HepG2 (cell line): ENCODE data around the gene ADCY5. TPM values are rescaled to one million over a fixed set of nuclear protein-coding genes. Genes with fewer than 3 reads are reported as not detected.

Experiments
- HOXA3 ChIP-seq: sonication (generic); formaldehyde crosslinking; IDR thresholded peaks from 2 replicates; pipeline ENCODE4 v1.5.0; 2020; ENCODE audit warnings: missing genetic modification reagents
- PHB2 ChIP-seq: fragments of 450-650 bp; IDR thresholded peaks from 2 replicates; pipeline ENCODE4 v1.6.1; 2018; ENCODE audit not compliant: partially characterized antibody
- SALL2 ChIP-seq: sonication (generic); formaldehyde crosslinking; IDR thresholded peaks from 2 replicates; pipeline ENCODE4 v1.8.1; 2023; ENCODE audit warnings: mild to moderate bottlenecking, missing genetic modification reagents, inconsistent platforms
- TRIM24 ChIP-seq: sonication (generic); formaldehyde crosslinking; IDR thresholded peaks from 2 replicates; pipeline ENCODE4 v1.8.0; 2022; ENCODE audit warnings: mild to moderate bottlenecking, missing genetic modification reagents
- ZNF407 ChIP-seq: sonication (generic); formaldehyde crosslinking; IDR thresholded peaks from one replicate; pipeline ENCODE4 v1.5.1; 2020; ENCODE audit warnings: mild to moderate bottlenecking, missing genetic modification reagents; ENCODE audit errors: not compliant biosample characterization
- ZSCAN29 ChIP-seq: sonication (generic); formaldehyde crosslinking; conservative IDR thresholded peaks from 2 replicates; pipeline ENCODE4 v1.4.0; 2020; ENCODE audit warnings: mild to moderate bottlenecking, missing genetic modification reagents
- polyA plus RNA-seq, 8 experiments: library from polyadenylated mRNA; depleted of rRNA in 3 of 8; stranded (reverse) in 7 of 8; unstranded in 1 of 8; fragments of >200 nt; fragmentation: Illumina TruSeq in 4 of 8; extraction: Trizol in 4 of 8; gene quantifications; 2 replicates each; pipeline versions ENCODE4 v1.2.1 to v1.2.3, GENCODE V29; 2011 to 2016; ENCODE audit warnings: low read depth in 4 of 8, missing spikeins in 1 of 8, mixed read lengths in 1 of 8; ENCODE audit not compliant: insufficient read depth in 1 of 8
- total RNA-seq, 5 experiments: library from RNA; depleted of rRNA; stranded (reverse); fragments of >200 nt; fragmentation: Illumina TruSeq; extraction: Trizol; gene quantifications; 2 replicates each; pipeline ENCODE4 v1.2.3, GENCODE V29; 2016; ENCODE audit warnings: low read depth in 1 of 5

Gene ADCY5
- total and polyA plus RNA-seq, 2 of the 13 experiments (the other 11 are each of a cell fraction or from before 2014, with no cell fraction given): not detected

GRCh38 chr3:123262226-123262625, 186.7 kb downstream of the ADCY5 start (continued):
- no peak for TF ChIP-seq ZSCAN29 (CRISPR knock-in tag)
- no peak for TF ChIP-seq TRIM24 (CRISPR knock-in tag)
- TF ChIP-seq ZNF407 (CRISPR knock-in tag): no peak
- TF ChIP-seq HOXA3 (CRISPR knock-in tag): no peak
- TF ChIP-seq PHB2: no peak
- TF ChIP-seq SALL2 (CRISPR knock-in tag): no peak
- TF ChIP-seq, all 625 proteins: peak for 0
